ENCODE measurements around the gene RAB8B. TPM values are rescaled to one million over a fixed set of nuclear protein-coding genes. Genes with fewer than 3 reads are reported as not detected.

Gene RAB8B
- total and polyA plus RNA-seq, 9 of the 15 experiments (the other 6 are each of a cell fraction or from before 2014, with no cell fraction given), result 7.8 to 32.1 (median 24.2) TPM

DNA sequence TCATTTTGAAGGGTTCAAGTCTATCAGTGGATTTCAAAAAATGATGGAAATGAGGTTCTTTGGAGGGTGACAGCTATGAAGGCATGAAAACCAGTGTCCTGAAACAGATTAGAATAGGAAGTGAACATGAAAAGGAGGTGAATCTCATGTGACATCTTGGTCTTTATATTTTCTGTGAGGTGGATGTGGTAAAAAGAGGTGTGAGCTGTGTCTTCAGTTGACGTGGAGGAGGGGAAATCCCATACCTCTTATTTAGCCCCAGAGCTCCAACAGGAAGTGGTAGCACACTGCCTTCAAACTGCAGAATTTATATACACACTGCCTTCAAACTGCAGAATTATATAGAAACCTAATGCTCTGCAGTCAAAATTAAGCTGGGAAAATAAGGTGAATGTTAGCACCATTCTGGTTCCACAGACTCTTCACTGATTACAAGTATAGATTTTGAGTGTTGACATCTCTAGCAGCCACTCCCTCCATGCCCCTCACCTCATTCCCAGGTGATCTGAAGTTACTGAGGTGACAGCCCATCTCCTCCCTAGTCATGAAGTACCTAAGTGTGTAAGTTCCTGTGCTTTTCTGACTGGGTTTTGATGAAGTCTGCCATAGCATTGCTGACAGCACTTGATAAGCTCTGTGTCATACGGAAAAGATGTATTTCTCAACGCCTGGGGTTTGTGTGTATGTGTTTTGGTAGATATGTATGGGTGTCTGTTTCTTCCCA lies 2.7 kb downstream of the RAB8B start (continued):
- TF ChIP-seq, protein P1, sequence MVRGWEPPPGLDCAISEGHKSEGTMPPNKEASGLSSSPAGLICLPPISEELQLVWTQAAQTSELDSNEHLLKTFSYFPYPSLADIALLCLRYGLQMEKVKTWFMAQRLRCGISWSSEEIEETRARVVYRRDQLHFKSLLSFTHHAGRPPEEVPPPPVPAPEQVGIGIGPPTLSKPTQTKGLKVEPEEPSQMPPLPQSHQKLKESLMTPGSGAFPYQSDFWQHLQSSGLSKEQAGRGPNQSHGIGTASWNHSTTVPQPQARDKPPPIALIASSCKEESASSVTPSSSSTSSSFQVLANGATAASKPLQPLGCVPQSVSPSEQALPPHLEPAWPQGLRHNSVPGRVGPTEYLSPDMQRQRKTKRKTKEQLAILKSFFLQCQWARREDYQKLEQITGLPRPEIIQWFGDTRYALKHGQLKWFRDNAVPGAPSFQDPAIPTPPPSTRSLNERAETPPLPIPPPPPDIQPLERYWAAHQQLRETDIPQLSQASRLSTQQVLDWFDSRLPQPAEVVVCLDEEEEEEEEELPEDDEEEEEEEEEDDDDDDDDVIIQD (CRISPR knock-in tag; IDR thresholded peaks at IDR 0.05), result no peak
- TF ChIP-seq MEIS2 (IDR thresholded peaks at IDR 0.05; ENCODE audit: partially characterized antibody) (peak; percentile 84), BCOR (IDR thresholded peaks at IDR 0.05) (no peak), U2AF1 (optimal IDR thresholded peaks at IDR 0.05; ENCODE audit: low read depth, low read length) (no peak), HLTF (IDR thresholded peaks at IDR 0.05) (no peak), KLF13 (tag; IDR thresholded peaks at IDR 0.05; ENCODE audit: borderline replicate concordance, low read depth) (no peak), SMC3 (conservative IDR thresholded peaks at IDR 0.05; ENCODE audit: insufficient read depth, low read depth, low read length) (no peak), NCOR1 (IDR thresholded peaks at IDR 0.05) (peak; percentile 81), ARID2 (IDR thresholded peaks at IDR 0.05) (no peak), ATF2 (CRISPR knock-in tag; IDR thresholded peaks at IDR 0.05) (no peak), SOX6 (IDR thresholded peaks at IDR 0.05) (0 out of 2 replicates have a peak, but pooled peaks have one; percentile 16), ZBTB7A (IDR thresholded peaks at IDR 0.05; ENCODE audit: borderline replicate concordance, control insufficient read depth, low read depth, low read length) (no peak), HMBOX1 (IDR thresholded peaks at IDR 0.05) (peak; percentile 78), PML (IDR thresholded peaks at IDR 0.05; ENCODE audit: low read length) (peak; percentile 64; the same call in 1 of the 2 replicates), MAFK (IDR thresholded peaks at IDR 0.05; ENCODE audit: low read length) (no peak), CREB1 (IDR thresholded peaks at IDR 0.05) (no peak; the same call in 1 of the 2 replicates), CREB1 (CRISPR knock-in tag; IDR thresholded peaks at IDR 0.05) (no peak), ELK1 (CRISPR knock-in tag; IDR thresholded peaks at IDR 0.05) (no peak), PPARD (CRISPR knock-in tag; IDR thresholded peaks at IDR 0.05) (no peak), STAT5A (IDR thresholded peaks at IDR 0.05; ENCODE audit: borderline replicate concordance, low read length) (peak; percentile 77), RBM14 (IDR thresholded peaks at IDR 0.05; ENCODE audit: borderline replicate concordance, insufficient read depth, low read depth, low read length) (no peak), ZNF778 (CRISPR knock-in tag; IDR thresholded peaks at IDR 0.05) (no peak), POLR2AphosphoS5 (IDR thresholded peaks at IDR 0.05; ENCODE audit: control insufficient read depth, insufficient read depth, low read depth, low read length) (peak; percentile 73), GATA2 (CRISPR knock-in tag; IDR thresholded peaks at IDR 0.05) (peak; percentile 65)
- TF ChIP-seq, protein P2, sequence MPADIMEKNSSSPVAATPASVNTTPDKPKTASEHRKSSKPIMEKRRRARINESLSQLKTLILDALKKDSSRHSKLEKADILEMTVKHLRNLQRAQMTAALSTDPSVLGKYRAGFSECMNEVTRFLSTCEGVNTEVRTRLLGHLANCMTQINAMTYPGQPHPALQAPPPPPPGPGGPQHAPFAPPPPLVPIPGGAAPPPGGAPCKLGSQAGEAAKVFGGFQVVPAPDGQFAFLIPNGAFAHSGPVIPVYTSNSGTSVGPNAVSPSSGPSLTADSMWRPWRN (IDR thresholded peaks at IDR 0.05; ENCODE audit: low read depth), result no peak
